GM19463 (cell line): Measurements from ENCODE around the gene CDC40.
A peak's percentile ranks its signal among the peaks of the same experiment; 100 is the strongest.
"Not testable (repeated sequence)": the region's sequence is repeated elsewhere in the genome, so short reads cannot be mapped to it uniquely, and the experiment has no call there.

ENCODE experiments used
- ATAC-seq: cut with Tn5 transposase; IDR thresholded peaks from one replicate; pipeline ENCODE4 v1.9.1; 2021; ENCODE audit warnings: mild to moderate bottlenecking, moderate library complexity; ENCODE audit not compliant: unreplicated experiment

CDC40 gene

GRCh38 chr6:110198561-110198960 is 18.3 kb downstream of the CDC40 start:
- no peak for ATAC-seq

GRCh38 chr6:110201151-110201884 is 21.1 kb downstream of the CDC40 start:
- no peak for ATAC-seq

GRCh38 chr6:110207652-110208051 is 27.4 kb downstream of the CDC40 start:
- ATAC-seq, result no peak

- ATAC-seq, result no peak
Observed at GRCh38 chr6:110211753-110212152, 31.5 kb downstream of the CDC40 start.

- no peak for ATAC-seq
Observed at GRCh38 chr6:110214338-110214737, 34.1 kb downstream of the CDC40 start.

GRCh38 chr6:110216140-110216539 is 35.9 kb downstream of the CDC40 start:
- no peak for ATAC-seq

GRCh38 chr6:110217266-110217665 is 37.0 kb downstream of the CDC40 start:
- ATAC-seq, result no peak

- no peak for ATAC-seq
Observed at GRCh38 chr6:110221738-110222137, 41.5 kb downstream of the CDC40 start.

GRCh38 chr6:110226261-110226660 is 46.0 kb downstream of the CDC40 start:
- no peak for ATAC-seq

- no peak for ATAC-seq
Observed at GRCh38 chr6:110232450-110232849, 52.2 kb downstream of the CDC40 start.

GRCh38 chr6:110233770-110234374 is 53.6 kb downstream of the CDC40 start:
- ATAC-seq, result peak; percentile 98

GRCh38 chr6:110236007-110236406 is 55.8 kb downstream of the CDC40 start:
- ATAC-seq, result not testable (repeated sequence)

- ATAC-seq, result no peak
Observed at GRCh38 chr6:110239526-110240274, 59.5 kb downstream of the CDC40 start.

- ATAC-seq, result not testable (repeated sequence)
Observed at GRCh38 chr6:110244621-110245020, 64.4 kb downstream of the CDC40 start.

GRCh38 chr6:110246378-110246777 is 66.2 kb downstream of the CDC40 start:
- no peak for ATAC-seq

GRCh38 chr6:110246900-110247546 is 66.8 kb downstream of the CDC40 start:
- ATAC-seq, result no peak

- ATAC-seq, result no peak
Observed at GRCh38 chr6:110250058-110250457, 69.8 kb downstream of the CDC40 start.

- ATAC-seq, result no peak
Observed at GRCh38 chr6:110250838-110251237, 70.6 kb downstream of the CDC40 start.

GRCh38 chr6:110255211-110255750 is 75.1 kb downstream of the CDC40 start:
- no peak for ATAC-seq

GRCh38 chr6:110256366-110256765 is 76.1 kb downstream of the CDC40 start:
- no peak for ATAC-seq

- no peak for ATAC-seq
Observed at GRCh38 chr6:110265273-110265672, 85.0 kb downstream of the CDC40 start.
